ENCODE data around the gene TBC1D2B.

Gene TBC1D2B

DNA sequence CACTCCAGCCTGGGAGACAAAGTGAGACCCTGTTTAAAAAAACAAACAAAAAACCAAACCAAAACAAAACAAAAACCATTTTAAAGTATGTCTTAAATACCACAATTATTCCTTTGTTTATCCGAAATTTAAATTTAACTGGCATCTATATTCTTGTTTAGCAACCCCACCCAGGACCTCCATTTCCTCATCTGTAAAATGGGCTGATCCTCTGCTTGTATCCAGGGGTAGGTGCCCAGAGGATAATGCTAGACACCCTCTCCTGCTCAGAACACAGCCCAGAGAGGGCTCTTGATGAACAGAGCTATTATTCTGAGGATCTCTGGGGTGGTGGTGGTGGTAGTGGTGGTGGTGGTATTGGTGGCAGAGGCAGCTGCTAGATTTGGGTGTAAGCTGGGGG is 24.7 kb upstream of the TBC1D2B start:
- Mint-ChIP-seq H3K27ac (no peak overlapping the region), H3K4me3 (no peak overlapping the region), H3K27me3 (ENCODE audit: low read depth, poor library complexity) (no peaks in the 10 kb centered on the region), H3K9me3 (no peaks in the 10 kb centered on the region), H3K4me1 (peaks cover 25% of the 10 kb centered on the region), H3K36me3 (ENCODE audit: low read depth) (peaks cover 6% of the 10 kb centered on the region)
- TF ChIP-seq, protein P1, sequence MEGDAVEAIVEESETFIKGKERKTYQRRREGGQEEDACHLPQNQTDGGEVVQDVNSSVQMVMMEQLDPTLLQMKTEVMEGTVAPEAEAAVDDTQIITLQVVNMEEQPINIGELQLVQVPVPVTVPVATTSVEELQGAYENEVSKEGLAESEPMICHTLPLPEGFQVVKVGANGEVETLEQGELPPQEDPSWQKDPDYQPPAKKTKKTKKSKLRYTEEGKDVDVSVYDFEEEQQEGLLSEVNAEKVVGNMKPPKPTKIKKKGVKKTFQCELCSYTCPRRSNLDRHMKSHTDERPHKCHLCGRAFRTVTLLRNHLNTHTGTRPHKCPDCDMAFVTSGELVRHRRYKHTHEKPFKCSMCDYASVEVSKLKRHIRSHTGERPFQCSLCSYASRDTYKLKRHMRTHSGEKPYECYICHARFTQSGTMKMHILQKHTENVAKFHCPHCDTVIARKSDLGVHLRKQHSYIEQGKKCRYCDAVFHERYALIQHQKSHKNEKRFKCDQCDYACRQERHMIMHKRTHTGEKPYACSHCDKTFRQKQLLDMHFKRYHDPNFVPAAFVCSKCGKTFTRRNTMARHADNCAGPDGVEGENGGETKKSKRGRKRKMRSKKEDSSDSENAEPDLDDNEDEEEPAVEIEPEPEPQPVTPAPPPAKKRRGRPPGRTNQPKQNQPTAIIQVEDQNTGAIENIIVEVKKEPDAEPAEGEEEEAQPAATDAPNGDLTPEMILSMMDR (IDR thresholded peaks at IDR 0.05) = no peak
- no peak for DNase-seq

DNA sequence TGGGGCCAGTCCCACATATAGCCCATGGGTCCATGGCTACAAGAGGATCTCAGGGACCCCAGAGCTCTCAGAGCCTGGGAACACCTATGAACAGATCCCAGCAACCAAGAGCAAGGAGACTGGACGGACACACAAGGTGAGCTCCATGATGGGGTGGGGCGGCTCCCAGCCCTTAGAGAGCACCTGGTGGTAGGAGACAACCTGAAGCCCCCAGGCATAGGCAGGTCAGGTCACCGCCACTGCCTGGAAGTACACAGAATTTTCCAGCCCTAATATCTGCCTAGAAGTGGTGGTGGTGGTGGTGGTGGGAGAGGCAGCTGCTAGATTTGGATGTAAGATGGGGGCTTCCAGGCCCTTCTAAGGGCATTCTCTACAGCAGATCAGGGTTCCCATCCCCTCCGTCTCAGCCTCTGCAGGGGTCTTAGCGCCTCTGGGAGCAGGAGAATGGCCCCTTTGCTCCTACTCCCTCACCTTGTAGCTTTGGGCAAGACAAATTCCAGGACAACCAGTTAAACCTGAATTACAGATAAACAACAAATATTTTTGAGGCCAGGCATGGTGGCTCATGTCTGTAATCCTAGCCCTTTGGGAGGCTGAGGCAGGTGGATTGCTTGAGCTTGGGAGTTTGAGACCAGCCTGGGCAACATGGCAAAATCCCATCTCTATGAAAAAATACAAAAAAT is 24.1 kb upstream of the TBC1D2B start:
- no peak overlapping the region for H3K4me3 Mint-ChIP-seq
- no peaks in the 10 kb centered on the region for H3K27me3 Mint-ChIP-seq (ENCODE audit: low read depth, poor library complexity)
- TF ChIP-seq, protein P1 (IDR thresholded peaks at IDR 0.05) = no peak
- H3K4me1 Mint-ChIP-seq = peaks cover 25% of the 10 kb centered on the region
- DNase-seq = no peak
- H3K27ac Mint-ChIP-seq = no peak overlapping the region
- H3K9me3 Mint-ChIP-seq = no peaks in the 10 kb centered on the region
- peaks cover 2% of the 10 kb centered on the region for H3K36me3 Mint-ChIP-seq (ENCODE audit: low read depth)

DNA sequence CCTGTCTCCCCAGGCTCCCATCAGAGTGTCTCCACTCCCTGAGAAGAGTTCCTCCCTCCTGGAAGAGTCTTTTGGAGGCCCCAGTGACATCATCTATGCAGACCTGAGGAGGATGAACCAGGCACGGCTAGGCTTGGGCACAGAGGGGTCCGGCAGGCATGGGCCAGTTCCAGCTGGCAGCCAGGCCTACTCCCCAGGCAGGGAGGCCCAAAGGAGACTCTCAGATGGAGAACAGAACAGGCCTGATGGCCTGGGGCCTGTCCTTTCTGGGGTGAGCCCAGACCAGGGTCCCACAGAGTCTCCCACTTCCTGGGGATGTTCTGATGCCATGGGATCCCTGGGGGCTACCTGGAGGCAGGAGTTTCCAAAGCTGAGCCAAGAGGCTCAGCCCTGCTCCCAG is 23.4 kb upstream of the TBC1D2B start:
- Mint-ChIP-seq H3K27me3 (ENCODE audit: low read depth, poor library complexity) (no peaks in the 10 kb centered on the region), H3K9me3 (no peaks in the 10 kb centered on the region), H3K36me3 (ENCODE audit: low read depth) (no peaks in the 10 kb centered on the region), H3K27ac (no peak overlapping the region), H3K4me3 (no peak overlapping the region), H3K4me1 (peaks cover 22% of the 10 kb centered on the region)
- TF ChIP-seq, protein P1 (IDR thresholded peaks at IDR 0.05) = no peak
- no peak for DNase-seq

DNA sequence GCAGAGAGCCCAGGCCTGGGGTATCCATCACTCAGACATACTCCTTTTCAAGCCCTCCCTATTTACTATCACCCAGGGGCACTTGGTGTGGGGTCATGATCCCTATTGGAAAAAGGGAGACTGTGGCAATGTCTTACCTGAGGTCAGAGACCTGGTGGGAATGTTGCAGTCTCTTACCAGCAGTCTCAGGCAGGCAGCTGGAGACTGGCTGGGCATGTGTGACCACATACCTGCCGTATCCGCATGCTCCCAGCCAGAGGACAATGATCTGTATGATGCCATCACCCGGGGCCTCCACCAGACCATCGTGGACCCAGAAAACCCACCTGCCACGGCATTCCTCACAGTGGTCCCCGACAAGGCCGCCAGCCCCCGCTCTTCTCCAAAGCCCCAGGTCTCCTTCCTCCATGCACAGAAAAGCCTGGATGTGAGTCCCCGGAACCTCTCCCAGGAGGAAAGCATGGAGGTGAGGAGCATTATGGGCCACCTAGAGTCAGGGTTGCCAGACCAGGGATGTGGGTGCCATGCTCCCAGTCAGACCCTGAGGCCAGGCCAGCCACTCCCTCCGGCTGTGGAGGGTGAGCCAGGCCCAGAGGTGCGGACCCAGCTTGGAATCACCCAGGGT is 20.7 kb upstream of the TBC1D2B start:
- Mint-ChIP-seq H3K27ac (no peak overlapping the region), H3K36me3 (ENCODE audit: low read depth) (no peaks in the 10 kb centered on the region), H3K9me3 (no peaks in the 10 kb centered on the region), H3K4me3 (no peak overlapping the region), H3K4me1 (peaks cover 11% of the 10 kb centered on the region), H3K27me3 (ENCODE audit: low read depth, poor library complexity) (peaks cover 4% of the 10 kb centered on the region)
- TF ChIP-seq, protein P1 (IDR thresholded peaks at IDR 0.05) = no peak
- no peak for DNase-seq

DNA sequence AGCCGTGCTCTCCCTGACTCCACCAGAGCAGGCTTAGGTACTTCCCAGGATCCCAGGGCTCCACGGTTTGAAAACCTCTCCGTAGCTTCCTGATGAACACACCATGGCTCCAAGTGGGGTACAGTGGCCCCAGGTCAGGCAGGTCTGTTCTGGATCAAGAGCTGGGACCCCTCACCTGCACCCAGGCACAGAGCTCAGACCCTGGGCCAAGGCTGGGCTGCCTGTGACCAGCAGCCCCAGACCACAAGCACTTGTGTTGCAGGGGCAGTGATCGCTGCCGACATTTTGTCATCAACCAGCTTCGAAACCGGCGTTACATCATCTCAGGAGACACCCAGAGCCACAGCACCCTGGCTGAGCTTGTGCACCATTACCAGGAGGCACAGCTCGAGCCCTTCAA is 20.2 kb upstream of the TBC1D2B start:
- no peaks in the 10 kb centered on the region for H3K36me3 Mint-ChIP-seq (ENCODE audit: low read depth)
- no peak for DNase-seq
- no peak overlapping the region for H3K27ac Mint-ChIP-seq
- TF ChIP-seq, protein P1 (IDR thresholded peaks at IDR 0.05) = no peak
- peaks cover 16% of the 10 kb centered on the region for H3K4me1 Mint-ChIP-seq
- no peak overlapping the region for H3K4me3 Mint-ChIP-seq
- H3K9me3 Mint-ChIP-seq = no peaks in the 10 kb centered on the region
- peaks cover 4% of the 10 kb centered on the region for H3K27me3 Mint-ChIP-seq (ENCODE audit: low read depth, poor library complexity)

Data from nephron progenitor cell (in vitro differentiated cells).